Measurements from ENCODE around the gene EHMT2.

EHMT2 gene

DNA sequence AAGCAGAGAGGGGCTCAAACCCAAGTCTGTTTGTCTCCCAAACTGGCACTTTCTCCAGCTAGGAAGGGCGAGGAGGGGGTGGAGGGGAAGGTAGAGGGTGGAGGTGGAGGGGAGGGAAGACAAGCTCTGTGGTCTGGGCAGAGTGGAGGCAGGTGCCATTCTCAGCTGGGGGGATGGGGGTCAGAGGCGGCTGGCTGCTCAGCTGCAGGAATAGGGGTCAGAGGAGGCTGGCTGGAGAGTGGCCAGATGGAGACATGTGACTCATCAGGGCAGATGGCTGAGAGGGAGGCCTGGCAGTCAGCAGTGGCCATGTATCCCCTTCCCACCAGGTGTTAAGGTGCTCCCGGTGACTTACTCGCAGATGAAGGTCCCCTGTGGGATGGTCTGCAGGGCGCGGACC lies 15.2 kb downstream of the EHMT2 start:
- in situ Hi-C loops (cut with MboI; ENCODE audit: low pct_unique_long_range_greater_than_20kb, low sequenced_read_pairs, unreplicated experiment), result no loop called here
- no peak for TF ChIP-seq CTCF (IDR thresholded peaks at IDR 0.05; ENCODE audit: extremely low read depth, insufficient read depth, missing control alignments)
- DNase-seq (ENCODE audit: low spot score), result no peak

- in situ Hi-C loops (cut with MboI; ENCODE audit: low pct_unique_long_range_greater_than_20kb, low sequenced_read_pairs, unreplicated experiment), result no loop called here
- DNase-seq (ENCODE audit: low spot score), result no peak
- TF ChIP-seq CTCF (IDR thresholded peaks at IDR 0.05; ENCODE audit: extremely low read depth, insufficient read depth, missing control alignments), result no peak
Measured at GRCh38 chr6:31881136-31881859, 16.2 kb downstream of the EHMT2 start.

- DNase-seq (ENCODE audit: low spot score), result no peak
- no peak for TF ChIP-seq CTCF (IDR thresholded peaks at IDR 0.05; ENCODE audit: extremely low read depth, insufficient read depth, missing control alignments)
- in situ Hi-C loops (cut with MboI; ENCODE audit: low pct_unique_long_range_greater_than_20kb, low sequenced_read_pairs, unreplicated experiment), result no loop called here
Measured at GRCh38 chr6:31880616-31881015, 16.9 kb downstream of the EHMT2 start.

GRCh38 chr6:31879901-31880300 lies 17.6 kb downstream of the EHMT2 start:
- in situ Hi-C loops (cut with MboI; ENCODE audit: low pct_unique_long_range_greater_than_20kb, low sequenced_read_pairs, unreplicated experiment), result no loop called here
- no peak for DNase-seq (ENCODE audit: low spot score)
- TF ChIP-seq CTCF (IDR thresholded peaks at IDR 0.05; ENCODE audit: extremely low read depth, insufficient read depth, missing control alignments), result no peak

DNA sequence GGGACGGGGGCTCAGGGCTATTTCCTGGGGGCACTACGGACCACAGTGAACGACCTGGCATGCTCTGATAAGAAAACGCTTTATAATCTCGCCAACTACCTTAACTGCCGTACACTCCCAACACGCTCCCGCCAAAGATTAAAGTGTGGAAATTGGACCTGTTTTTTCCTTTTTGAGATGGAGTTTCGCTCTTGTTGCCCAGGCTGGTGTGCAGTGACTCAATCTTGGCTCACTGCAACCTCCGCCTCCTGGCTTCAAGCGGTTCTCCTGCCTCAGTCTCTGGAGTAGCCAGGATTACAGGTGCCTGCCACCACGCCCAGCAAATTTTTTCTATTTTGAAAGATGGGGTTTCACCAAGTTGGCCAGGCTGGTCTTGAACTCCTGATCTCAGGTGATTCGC lies 18.4 kb downstream of the EHMT2 start:
- DNase-seq (ENCODE audit: low spot score), result no peak
- in situ Hi-C loops (cut with MboI; ENCODE audit: low pct_unique_long_range_greater_than_20kb, low sequenced_read_pairs, unreplicated experiment), result no loop called here

DNA sequence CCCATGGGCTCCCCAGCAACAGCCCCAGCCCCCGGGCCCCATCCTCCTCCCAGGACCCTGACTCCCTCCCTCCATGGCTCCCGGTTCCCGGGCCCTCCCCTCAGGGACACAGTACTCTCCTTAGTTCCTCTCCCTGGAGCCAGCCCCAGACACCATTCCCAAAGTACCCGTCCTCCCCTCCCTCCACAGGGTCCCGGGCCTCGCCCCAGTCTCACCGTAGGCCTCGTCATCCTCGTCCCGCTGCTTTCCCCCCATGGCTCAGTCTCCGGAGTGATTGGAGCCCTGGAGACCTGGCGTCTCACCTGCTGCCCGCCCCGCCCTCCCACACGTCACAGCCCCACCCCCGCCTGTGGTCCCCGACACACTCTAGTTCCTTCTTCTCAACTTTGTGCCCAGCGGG lies 18.8 kb downstream of the EHMT2 start, which contains the start of gene SLC44A4:
TSS of gene SLC44A4 (minus strand) at position 272 of the 400 bp plus-strand sequence. CDS start at position 255, 17 bp downstream.
- no peak for TF ChIP-seq CTCF (IDR thresholded peaks at IDR 0.05; ENCODE audit: extremely low read depth, insufficient read depth, missing control alignments)
- in situ Hi-C loops (cut with MboI; ENCODE audit: low pct_unique_long_range_greater_than_20kb, low sequenced_read_pairs, unreplicated experiment), result no loop called here
- DNase-seq (ENCODE audit: low spot score), result no peak

More for the DNA sequence above, 18.4 kb downstream of the EHMT2 start:
- no peak for TF ChIP-seq CTCF (IDR thresholded peaks at IDR 0.05; ENCODE audit: extremely low read depth, insufficient read depth, missing control alignments)

All from GM13977 (cell line).